Neural cell (in vitro differentiated cells): ENCODE data around the gene NOTCH3. TPM values are rescaled to one million over a fixed set of nuclear protein-coding genes. Genes with fewer than 3 reads are reported as not detected.

ENCODE experiments used
- H2AFZ ChIP-seq: fragments of 200-600, 300-800 bp; sonication (generic), shearing (Covaris generic); 2 replicates; pipeline ENCODE4 v1.6.0; 2014; ENCODE audit warnings: low read depth, mild to moderate bottlenecking, antibody characterized with exemption, low read length, moderate library complexity
- H3F3A ChIP-seq: fragments of 200-600 bp; shearing (Covaris generic); 2 replicates; pipeline ENCODE4 v1.6.1; 2016; ENCODE audit warnings: mild to moderate bottlenecking, moderate library complexity, mixed read lengths, antibody characterized with exemption, low read length; ENCODE audit not compliant: insufficient read depth, poor library complexity, severe bottlenecking
- H3K27ac ChIP-seq: fragments of 200-600, 300-800 bp; sonication (generic), shearing (Covaris generic); 2 replicates; pipeline ENCODE4 v1.5.1; 2014; ENCODE audit warnings: mild to moderate bottlenecking, low read length, moderate library complexity
- H3K27me3 ChIP-seq: fragments of 300-800, 200-600 bp; sonication (generic), shearing (Covaris generic); 2 replicates; pipeline ENCODE4 v1.6.0; 2014; ENCODE audit warnings: mild to moderate bottlenecking, low read depth, low read length, moderate library complexity; ENCODE audit not compliant: insufficient read depth
- H3K36me3 ChIP-seq: fragments of 300-800, 200-600 bp; sonication (generic), shearing (Covaris generic); 2 replicates; pipeline ENCODE4 v1.5.1; 2014; ENCODE audit warnings: mild to moderate bottlenecking, antibody characterized with exemption, low read length, moderate library complexity; ENCODE audit not compliant: insufficient read depth
- H3K4me2 ChIP-seq: fragments of 300-800, 200-600 bp; sonication (generic), shearing (Covaris generic); 2 replicates; pipeline ENCODE4 v1.6.0; 2014; ENCODE audit warnings: mild to moderate bottlenecking, low read length
- H3K4me3 ChIP-seq: fragments of 300-800, 200-600 bp; sonication (generic), shearing (Covaris generic); 2 replicates; pipeline ENCODE4 v1.5.1; 2014; ENCODE audit warnings: mild to moderate bottlenecking, low read length, moderate library complexity
- H3K79me2 ChIP-seq: fragments of 200-600 bp; shearing (Covaris generic); replicated peaks from 2 replicates; pipeline ENCODE4 v1.6.0; 2014; ENCODE audit warnings: mild to moderate bottlenecking, low read length, moderate library complexity; ENCODE audit not compliant: insufficient read depth
- H3K9ac ChIP-seq: fragments of 300-800, 200-600 bp; sonication (generic), shearing (Covaris generic); 2 replicates; pipeline ENCODE4 v1.6.1; 2016; ENCODE audit warnings: mild to moderate bottlenecking, low read length, mixed read lengths
- H3K9me2 ChIP-seq: fragments of 200-600 bp; shearing (Covaris generic); 2 replicates; pipeline ENCODE4 v1.6.1; 2016; ENCODE audit warnings: mild to moderate bottlenecking, low read length, mixed read lengths; ENCODE audit not compliant: insufficient read depth
- H3K9me3 ChIP-seq: fragments of 200-600, 300-800 bp; sonication (generic), shearing (Covaris generic); 2 replicates; pipeline ENCODE4 v1.6.1; 2016; ENCODE audit warnings: mild to moderate bottlenecking, mixed run types, low read length, moderate library complexity, mixed read lengths
- H4K20me1 ChIP-seq: fragments of 200-600 bp; shearing (Covaris generic); 2 replicates; pipeline ENCODE4 v1.6.1; 2016; ENCODE audit warnings: mild to moderate bottlenecking, mixed run types; ENCODE audit not compliant: insufficient read depth
- EP300 ChIP-seq: fragments of 450-650 bp; conservative IDR thresholded peaks from 2 replicates; pipeline ENCODE4 v1.6.1; 2014; ENCODE audit warnings: antibody characterized with exemption, mild to moderate bottlenecking, moderate library complexity; ENCODE audit not compliant: poor library complexity, severe bottlenecking
- EZH2 ChIP-seq: fragments of 200-600, 300-800 bp; shearing (Covaris generic), sonication (generic); IDR thresholded peaks from 2 replicates; pipeline ENCODE4 v1.6.1; 2014; ENCODE audit warnings: antibody characterized with exemption, low read length, borderline replicate concordance, mild to moderate bottlenecking; ENCODE audit not compliant: insufficient read depth, poor library complexity, severe bottlenecking
- MXI1 ChIP-seq: fragments of 450-650 bp; conservative IDR thresholded peaks from 2 replicates; pipeline ENCODE4 v1.6.1; 2014; ENCODE audit warnings: antibody characterized with exemption, mild to moderate bottlenecking; ENCODE audit not compliant: poor library complexity, severe bottlenecking
- POLR2AphosphoS5 ChIP-seq: IDR thresholded peaks from 2 replicates; pipeline ENCODE4 v1.6.1; 2012
- RAD21 ChIP-seq: fragments of 450-650 bp; conservative IDR thresholded peaks from 2 replicates; pipeline ENCODE4 v1.6.1; 2014; ENCODE audit warnings: antibody characterized with exemption, mild to moderate bottlenecking, moderate library complexity
- REST ChIP-seq: IDR thresholded peaks from 2 replicates; pipeline ENCODE4 v1.6.1; 2012; ENCODE audit warnings: borderline replicate concordance
- SMC3 ChIP-seq: fragments of 450-650 bp; conservative IDR thresholded peaks from 2 replicates; pipeline ENCODE4 v1.6.1; 2014; ENCODE audit warnings: antibody characterized with exemption, mild to moderate bottlenecking, moderate library complexity; ENCODE audit not compliant: poor library complexity
- TAF1 ChIP-seq: IDR thresholded peaks from 2 replicates; pipeline ENCODE4 v1.6.1; 2012; ENCODE audit warnings: low read depth
- polyA plus RNA-seq: library from polyadenylated mRNA; depleted of rRNA; stranded (reverse); fragments of >200 nt; gene quantifications from 2 replicates; pipeline ENCODE4 v1.2.3, GENCODE V29; 2014
- TF ChIP-seq, protein P1 (sequence below): fragments of 450-650 bp; IDR thresholded peaks from 2 replicates; pipeline ENCODE4 v1.5.1; 2014; ENCODE audit warnings: antibody characterized with exemption, mild to moderate bottlenecking, moderate library complexity; ENCODE audit not compliant: poor library complexity, severe bottlenecking

Gene NOTCH3
- polyA plus RNA-seq, 1 donor from 2014 or later, result 0.21 TPM

- no peaks in the 10 kb centered on the region for H3K79me2 ChIP-seq
- no peak overlapping the region for H3K27ac ChIP-seq
- H3K27me3 ChIP-seq, result no peaks in the 10 kb centered on the region
- no peaks in the 10 kb centered on the region for H3K9me3 ChIP-seq
- H3K36me3 ChIP-seq, result peaks cover 5% of the 10 kb centered on the region
- no peaks in the 10 kb centered on the region for H3F3A ChIP-seq
- no peak overlapping the region for H3K9ac ChIP-seq
- H3K9me2 ChIP-seq, result no peaks in the 10 kb centered on the region
- TF ChIP-seq TAF1 (no peak), SMC3 (no peak), EZH2 (no peak), MXI1 (no peak), EP300 (no peak), REST (no peak)
- H3K4me2 ChIP-seq, result no peak overlapping the region
- no peak overlapping the region for H2AFZ ChIP-seq
- H4K20me1 ChIP-seq, result no peaks in the 10 kb centered on the region
- no peak overlapping the region for H3K4me3 ChIP-seq
These were observed 85.7 kb downstream of the NOTCH3 start for GRCh38 chr19:15115080-15115479.

GRCh38 chr19:15114153-15114540 lies 86.6 kb downstream of the NOTCH3 start:
- peaks cover 5% of the 10 kb centered on the region for H3K36me3 ChIP-seq
- H3K4me2 ChIP-seq, result no peak overlapping the region
- H3K27ac ChIP-seq, result no peak overlapping the region

More at GRCh38 chr19:15114153-15114540, 86.6 kb downstream of the NOTCH3 start:
- H3K9ac ChIP-seq, result no peak overlapping the region
- H3K27me3 ChIP-seq, result no peaks in the 10 kb centered on the region
- H2AFZ ChIP-seq, result no peak overlapping the region
- H3K9me3 ChIP-seq, result no peaks in the 10 kb centered on the region
- TF ChIP-seq SMC3, result no peak
- TF ChIP-seq EZH2, result no peak
- TF ChIP-seq RAD21, result no peak
- TF ChIP-seq REST, result no peak
- TF ChIP-seq POLR2AphosphoS5, result no peak
- TF ChIP-seq EP300, result no peak
- no peak for TF ChIP-seq TAF1
- no peak for TF ChIP-seq MXI1
- TF ChIP-seq, protein P1, sequence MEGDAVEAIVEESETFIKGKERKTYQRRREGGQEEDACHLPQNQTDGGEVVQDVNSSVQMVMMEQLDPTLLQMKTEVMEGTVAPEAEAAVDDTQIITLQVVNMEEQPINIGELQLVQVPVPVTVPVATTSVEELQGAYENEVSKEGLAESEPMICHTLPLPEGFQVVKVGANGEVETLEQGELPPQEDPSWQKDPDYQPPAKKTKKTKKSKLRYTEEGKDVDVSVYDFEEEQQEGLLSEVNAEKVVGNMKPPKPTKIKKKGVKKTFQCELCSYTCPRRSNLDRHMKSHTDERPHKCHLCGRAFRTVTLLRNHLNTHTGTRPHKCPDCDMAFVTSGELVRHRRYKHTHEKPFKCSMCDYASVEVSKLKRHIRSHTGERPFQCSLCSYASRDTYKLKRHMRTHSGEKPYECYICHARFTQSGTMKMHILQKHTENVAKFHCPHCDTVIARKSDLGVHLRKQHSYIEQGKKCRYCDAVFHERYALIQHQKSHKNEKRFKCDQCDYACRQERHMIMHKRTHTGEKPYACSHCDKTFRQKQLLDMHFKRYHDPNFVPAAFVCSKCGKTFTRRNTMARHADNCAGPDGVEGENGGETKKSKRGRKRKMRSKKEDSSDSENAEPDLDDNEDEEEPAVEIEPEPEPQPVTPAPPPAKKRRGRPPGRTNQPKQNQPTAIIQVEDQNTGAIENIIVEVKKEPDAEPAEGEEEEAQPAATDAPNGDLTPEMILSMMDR, result no peak
- H3K4me3 ChIP-seq, result no peak overlapping the region
- H3F3A ChIP-seq, result no peaks in the 10 kb centered on the region
- no peaks in the 10 kb centered on the region for H4K20me1 ChIP-seq
- no peaks in the 10 kb centered on the region for H3K79me2 ChIP-seq
- H3K9me2 ChIP-seq, result no peaks in the 10 kb centered on the region
